Smooth muscle cell (in vitro differentiated cells): ENCODE data around the gene PBX3. TPM values are rescaled to one million over a fixed set of nuclear protein-coding genes. Genes with fewer than 3 reads are reported as not detected.

Source experiments
- DNase-seq: peaks from one replicate; lab custom pipeline; 2025; ENCODE audit not compliant: unreplicated experiment; lab: John Stamatoyannopoulos, UW
- H2AFZ ChIP-seq: fragments of 200-600 bp; sonication (generic); 2 replicates; pipeline ENCODE4 v1.6.0; 2016; ENCODE audit warnings: antibody characterized with exemption, low read depth, mild to moderate bottlenecking
- H3F3A ChIP-seq: fragments of 200-600 bp; sonication (generic); 2 replicates; pipeline ENCODE4 v1.6.0; 2017; ENCODE audit warnings: antibody characterized with exemption, low read depth
- H3K27ac ChIP-seq: fragments of 200-600 bp; sonication (generic); 2 replicates; pipeline ENCODE4 v1.5.1; 2016; ENCODE audit warnings: low read depth, mild to moderate bottlenecking
- H3K27me3 ChIP-seq: fragments of 200-600 bp; sonication (generic); 2 replicates; pipeline ENCODE4 v1.6.1; 2016; ENCODE audit warnings: low read depth, mild to moderate bottlenecking
- H3K36me3 ChIP-seq: fragments of 200-600 bp; sonication (generic); 2 replicates; pipeline ENCODE4 v1.5.1; 2016; ENCODE audit warnings: low read depth
- H3K4me1 ChIP-seq: fragments of 200-600 bp; sonication (generic); 2 replicates; pipeline ENCODE4 v1.5.1; 2016; ENCODE audit warnings: low read depth
- H3K4me2 ChIP-seq: fragments of 200-600 bp; sonication (generic); 2 replicates; pipeline ENCODE4 v1.6.0; 2016; ENCODE audit warnings: mild to moderate bottlenecking
- H3K4me3 ChIP-seq: fragments of 200-600 bp; sonication (generic); 2 replicates; pipeline ENCODE4 v1.5.1; 2016; ENCODE audit warnings: mild to moderate bottlenecking
- H3K79me2 ChIP-seq: fragments of 200-600 bp; sonication (generic); 2 replicates; pipeline ENCODE4 v1.6.0; 2016; ENCODE audit warnings: low read depth, mild to moderate bottlenecking
- H3K9ac ChIP-seq: fragments of 200-600 bp; sonication (generic); 2 replicates; pipeline ENCODE4 v1.6.0; 2016; ENCODE audit warnings: low read depth
- H3K9me3 ChIP-seq: fragments of 200-600 bp; sonication (generic); replicated peaks from 2 replicates; pipeline ENCODE4 v1.5.1; 2016; ENCODE audit warnings: low read depth
- H4K20me1 ChIP-seq: fragments of 200-600 bp; sonication (generic); 2 replicates; pipeline ENCODE4 v1.6.0; 2016; ENCODE audit warnings: low read depth
- WGBS: methylation state at CpG from one replicate; pipeline ENCODE4 v1.1.7; 2016; ENCODE audit warnings: low lambda C conversion rate; 5-methylcytosine and 5-hydroxymethylcytosine counted together
- polyA plus RNA-seq: library from polyadenylated mRNA; unstranded; fragments of >200 nt; fragmentation: Nextera tagmentation; extraction: Ambion mirVana; gene quantifications from 2 replicates; pipeline ENCODE4 v1.2.1, GENCODE V29; 2016
- total RNA-seq: library from RNA; depleted of rRNA; stranded (reverse); fragments of >200 nt; gene quantifications from 2 replicates; pipeline ENCODE4 v1.2.3, GENCODE V29; 2014
- TF ChIP-seq, protein P1 (sequence below): fragments of 200-600 bp; sonication (generic); IDR thresholded peaks from 2 replicates; pipeline ENCODE4 v1.5.1; 2017; ENCODE audit warnings: borderline replicate concordance, mild to moderate bottlenecking, antibody characterized with exemption; ENCODE audit not compliant: insufficient read depth, poor library complexity, severe bottlenecking

PBX3 gene
- total and polyA plus RNA-seq, 2 experiments from 2014 or later = 15.3 to 34.6 TPM

DNA sequence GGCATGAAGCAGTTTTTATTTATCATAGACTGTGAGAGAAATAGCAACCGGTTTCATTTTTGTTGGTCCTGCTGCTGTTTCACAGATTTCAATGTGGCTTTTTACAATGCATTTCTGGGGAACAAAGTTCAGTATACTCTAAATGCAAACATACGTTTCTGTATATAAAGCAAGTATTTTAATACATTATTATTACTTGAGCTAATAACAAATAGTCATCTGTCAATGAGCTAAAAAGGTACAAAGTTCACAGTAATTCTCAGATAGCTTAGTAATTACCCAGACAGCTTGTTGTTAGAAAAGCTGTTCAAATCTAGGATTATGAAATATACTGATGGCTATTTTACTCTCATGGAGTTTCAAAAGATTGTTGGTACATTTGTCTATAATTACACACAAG is 50.8 kb downstream of the PBX3 start:
- no peak overlapping the region for H2AFZ ChIP-seq
- no peaks in the 10 kb centered on the region for H3K9me3 ChIP-seq
- H4K20me1 ChIP-seq = peaks cover 2% of the 10 kb centered on the region
- H3F3A ChIP-seq = no peaks in the 10 kb centered on the region
- no peaks in the 10 kb centered on the region for H3K36me3 ChIP-seq
- peak overlapping the region; percentile 13 for H3K9ac ChIP-seq
- no peak overlapping the region for H3K4me2 ChIP-seq
- WGBS = 93% methylated on average over 2 of the region's 2 CpGs
- no peaks in the 10 kb centered on the region for H3K27me3 ChIP-seq
- TF ChIP-seq, protein P1, sequence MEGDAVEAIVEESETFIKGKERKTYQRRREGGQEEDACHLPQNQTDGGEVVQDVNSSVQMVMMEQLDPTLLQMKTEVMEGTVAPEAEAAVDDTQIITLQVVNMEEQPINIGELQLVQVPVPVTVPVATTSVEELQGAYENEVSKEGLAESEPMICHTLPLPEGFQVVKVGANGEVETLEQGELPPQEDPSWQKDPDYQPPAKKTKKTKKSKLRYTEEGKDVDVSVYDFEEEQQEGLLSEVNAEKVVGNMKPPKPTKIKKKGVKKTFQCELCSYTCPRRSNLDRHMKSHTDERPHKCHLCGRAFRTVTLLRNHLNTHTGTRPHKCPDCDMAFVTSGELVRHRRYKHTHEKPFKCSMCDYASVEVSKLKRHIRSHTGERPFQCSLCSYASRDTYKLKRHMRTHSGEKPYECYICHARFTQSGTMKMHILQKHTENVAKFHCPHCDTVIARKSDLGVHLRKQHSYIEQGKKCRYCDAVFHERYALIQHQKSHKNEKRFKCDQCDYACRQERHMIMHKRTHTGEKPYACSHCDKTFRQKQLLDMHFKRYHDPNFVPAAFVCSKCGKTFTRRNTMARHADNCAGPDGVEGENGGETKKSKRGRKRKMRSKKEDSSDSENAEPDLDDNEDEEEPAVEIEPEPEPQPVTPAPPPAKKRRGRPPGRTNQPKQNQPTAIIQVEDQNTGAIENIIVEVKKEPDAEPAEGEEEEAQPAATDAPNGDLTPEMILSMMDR = no peak
- H3K4me3 ChIP-seq = no peak overlapping the region
- no peak overlapping the region for H3K27ac ChIP-seq
- H3K4me1 ChIP-seq = no peaks in the 10 kb centered on the region
- no peak for DNase-seq
- peaks cover 12% of the 10 kb centered on the region for H3K79me2 ChIP-seq

DNA sequence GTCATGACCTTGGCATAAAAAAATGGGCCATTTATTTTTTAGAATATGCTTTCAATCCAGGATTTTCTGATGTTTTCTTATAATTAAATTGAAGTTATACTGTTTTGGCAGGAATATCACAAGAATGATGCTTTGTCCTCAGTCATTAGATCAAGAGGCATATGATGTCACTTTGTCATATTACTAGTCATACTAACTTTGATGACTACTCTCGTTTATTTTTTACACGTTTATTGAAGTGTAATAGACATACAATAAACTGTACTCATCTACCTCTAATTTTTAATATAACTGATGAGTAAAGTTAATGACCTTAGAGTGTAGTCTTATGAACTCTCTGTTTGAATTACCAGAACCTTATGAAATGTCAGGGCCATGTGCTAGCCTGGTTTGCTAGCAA is 56.4 kb downstream of the PBX3 start:
- 96% methylated on average over 2 of the region's 2 CpGs for WGBS

DNA sequence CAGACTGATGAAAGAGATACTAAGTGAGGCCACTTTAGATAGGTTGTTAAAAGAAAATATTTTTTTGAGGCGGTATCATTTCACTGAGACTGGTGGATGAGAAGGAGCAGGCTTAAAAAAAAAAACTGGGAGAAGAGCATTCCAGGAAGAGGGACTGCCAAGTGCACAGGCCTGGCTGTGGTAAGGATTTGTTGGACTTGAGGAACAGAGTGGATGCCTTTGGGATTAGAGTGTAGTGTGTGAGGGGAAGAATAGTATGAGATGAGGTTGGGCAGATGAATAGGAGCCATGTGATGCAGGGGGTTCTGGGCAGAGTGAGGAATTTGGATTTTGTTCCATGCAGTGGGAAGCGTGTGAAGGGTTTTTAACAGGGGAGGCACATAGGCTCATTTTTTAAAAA is 57.9 kb downstream of the PBX3 start:
- Histone ChIP-seq H3K9ac (no peak overlapping the region), H3K4me2 (peak overlapping the region; percentile 60), H3K27ac (peak overlapping the region; percentile 33), H3K27me3 (no peaks in the 10 kb centered on the region), H3K4me1 (peaks cover 4% of the 10 kb centered on the region), H2AFZ (no peak overlapping the region), H3K4me3 (no peak overlapping the region), H4K20me1 (peaks cover 34% of the 10 kb centered on the region), H3K36me3 (no peaks in the 10 kb centered on the region), H3K9me3 (no peaks in the 10 kb centered on the region), H3K79me2 (peaks cover 4% of the 10 kb centered on the region), H3F3A (peaks cover 4% of the 10 kb centered on the region)
- 69% methylated on average over 2 of the region's 2 CpGs for WGBS
- TF ChIP-seq, protein P1 = no peak
- DNase-seq = no peak

More for the DNA sequence above, 56.4 kb downstream of the PBX3 start:
- H3K27me3 ChIP-seq = no peaks in the 10 kb centered on the region
- H3K4me1 ChIP-seq = peaks cover 4% of the 10 kb centered on the region
- H2AFZ ChIP-seq = no peak overlapping the region
- H4K20me1 ChIP-seq = peaks cover 31% of the 10 kb centered on the region
- TF ChIP-seq, protein P1 = no peak
- H3K9me3 ChIP-seq = no peaks in the 10 kb centered on the region
- H3K27ac ChIP-seq = no peak overlapping the region
- H3K36me3 ChIP-seq = no peaks in the 10 kb centered on the region
- H3K4me2 ChIP-seq = no peak overlapping the region
- H3K79me2 ChIP-seq = no peaks in the 10 kb centered on the region
- peaks cover 4% of the 10 kb centered on the region for H3F3A ChIP-seq
- DNase-seq = no peak
- no peak overlapping the region for H3K9ac ChIP-seq
- no peak overlapping the region for H3K4me3 ChIP-seq

DNA sequence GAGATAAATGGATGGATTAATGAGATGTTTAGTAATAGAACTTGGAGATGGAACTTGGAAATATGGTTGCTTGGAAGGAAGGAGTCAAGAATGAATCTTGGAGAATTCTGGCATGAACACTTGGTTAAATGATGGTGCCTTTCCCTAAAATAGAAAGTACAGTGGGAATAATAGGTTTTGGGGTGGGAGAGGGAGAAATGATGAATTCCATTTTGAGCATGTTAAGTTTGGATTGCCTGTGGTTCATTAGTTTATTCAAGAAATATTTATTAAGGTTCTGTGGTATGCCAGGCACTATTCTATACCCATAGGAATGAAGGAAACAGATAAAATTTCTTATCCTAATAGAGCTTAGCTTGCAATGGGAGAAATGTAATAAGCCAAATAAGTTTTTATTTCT is 58.4 kb downstream of the PBX3 start:
- TF ChIP-seq, protein P1 = no peak
- no peak for DNase-seq
- peak overlapping the region; percentile 60 for H3K4me2 ChIP-seq
- no peak overlapping the region for H3K9ac ChIP-seq
- H3K4me3 ChIP-seq = no peak overlapping the region
- peaks cover 4% of the 10 kb centered on the region for H3K79me2 ChIP-seq
- no peaks in the 10 kb centered on the region for H3K9me3 ChIP-seq
- peak overlapping the region; percentile 33 for H3K27ac ChIP-seq
- H3K27me3 ChIP-seq = no peaks in the 10 kb centered on the region
- peaks cover 4% of the 10 kb centered on the region for H3F3A ChIP-seq
- no peak overlapping the region for H2AFZ ChIP-seq
- H3K4me1 ChIP-seq = peaks cover 4% of the 10 kb centered on the region
- H3K36me3 ChIP-seq = no peaks in the 10 kb centered on the region
- H4K20me1 ChIP-seq = peaks cover 34% of the 10 kb centered on the region
